Measurements from ENCODE around the gene VPS26B.
"Not testable (repeated sequence)": the region's sequence is repeated elsewhere in the genome, so short reads cannot be mapped to it uniquely, and the experiment has no call there.

Gene VPS26B

DNA sequence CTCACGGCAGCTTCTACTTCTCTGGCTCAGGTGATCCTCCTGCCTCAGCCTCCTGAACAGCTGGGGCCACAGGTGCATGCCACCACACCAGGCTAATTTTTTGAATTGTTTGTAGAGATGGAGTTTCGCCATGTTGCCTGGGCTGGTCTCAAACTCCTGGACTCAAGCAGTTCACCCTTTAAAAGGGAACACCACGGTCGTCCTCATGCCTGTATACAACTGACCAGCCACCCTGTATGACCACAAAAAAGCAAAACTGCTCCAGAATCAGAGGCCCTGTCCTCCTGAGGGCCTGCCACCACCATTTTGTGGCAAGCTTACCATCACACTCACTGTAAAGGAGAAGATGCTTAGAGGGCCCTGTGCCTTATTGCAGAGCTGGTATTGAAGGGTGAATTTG, 53.9 kb downstream of the VPS26B start:
- DNase-seq (ENCODE audit: extremely low read depth in 1 of 2, low read depth in 1 of 2) = no peak

DNA sequence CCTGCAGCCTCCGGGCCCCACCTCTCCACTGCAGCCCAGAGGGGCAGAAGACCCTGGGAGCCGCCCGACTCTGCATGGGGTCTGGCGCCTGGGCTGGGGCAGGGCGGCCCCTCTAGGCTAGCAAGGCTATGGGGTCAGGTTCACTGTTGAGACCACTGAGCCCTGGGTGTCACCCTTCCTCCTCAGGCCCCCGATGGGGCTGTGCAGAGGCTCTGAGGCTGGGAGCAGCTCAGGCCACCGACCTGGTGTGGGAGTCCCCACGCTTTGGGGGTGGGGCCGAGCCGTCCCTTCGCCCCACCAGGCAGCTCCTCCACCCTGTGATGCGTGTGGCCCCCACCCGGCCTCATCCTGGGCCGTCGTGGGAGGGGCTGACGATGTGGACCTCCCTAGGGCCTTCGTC, 57.2 kb downstream of the VPS26B start:
- not testable (repeated sequence) for DNase-seq (ENCODE audit: extremely low read depth in 1 of 2, low read depth in 1 of 2)

DNA sequence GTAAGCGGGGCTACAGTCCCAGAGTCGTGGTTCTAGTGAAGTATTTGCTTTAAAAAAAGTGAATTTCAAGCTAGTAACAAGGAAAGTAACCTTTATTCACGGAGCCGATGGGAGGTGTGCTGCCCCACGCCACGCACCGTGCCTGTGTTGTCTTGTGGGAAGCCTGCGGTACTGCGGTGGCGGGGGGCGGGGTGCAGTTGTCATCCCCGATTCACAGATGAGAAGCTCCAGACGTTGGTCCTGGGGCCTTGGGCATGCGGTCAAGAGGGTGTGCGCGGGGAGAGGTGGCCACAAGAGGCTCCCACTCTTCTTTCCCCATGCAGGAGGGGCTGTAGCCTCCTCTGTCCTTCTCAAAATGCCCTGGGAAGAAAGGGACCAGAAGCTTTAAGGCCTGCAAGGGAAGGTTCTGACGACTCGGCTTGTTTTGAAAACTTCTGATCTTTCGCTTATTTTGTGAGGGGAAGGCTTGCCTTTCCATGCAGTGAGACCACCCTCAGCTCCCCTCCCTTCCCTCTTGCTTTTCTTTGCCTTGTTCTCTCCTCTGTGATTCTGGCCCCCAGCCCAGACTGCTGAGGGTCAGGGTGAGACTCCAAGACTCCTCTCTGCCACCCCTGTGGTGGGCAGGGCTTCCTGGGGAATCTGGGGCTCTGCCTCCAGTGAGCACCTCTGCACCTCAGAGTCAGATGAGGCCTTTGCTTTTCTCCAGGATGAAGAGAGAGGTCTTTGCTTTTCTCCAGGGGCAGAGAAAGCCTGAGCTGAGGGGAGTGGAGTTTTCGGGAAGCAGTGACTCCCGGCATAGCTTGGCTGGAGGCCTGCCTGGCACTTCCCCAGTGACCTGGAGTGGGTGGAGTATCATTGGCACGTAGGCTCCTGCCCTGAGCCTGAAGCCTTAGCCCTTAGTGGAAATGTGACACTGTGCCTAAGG, 57.9 kb downstream of the VPS26B start:
- DNase-seq (ENCODE audit: extremely low read depth in 1 of 2, low read depth in 1 of 2) = no peak

DNA sequence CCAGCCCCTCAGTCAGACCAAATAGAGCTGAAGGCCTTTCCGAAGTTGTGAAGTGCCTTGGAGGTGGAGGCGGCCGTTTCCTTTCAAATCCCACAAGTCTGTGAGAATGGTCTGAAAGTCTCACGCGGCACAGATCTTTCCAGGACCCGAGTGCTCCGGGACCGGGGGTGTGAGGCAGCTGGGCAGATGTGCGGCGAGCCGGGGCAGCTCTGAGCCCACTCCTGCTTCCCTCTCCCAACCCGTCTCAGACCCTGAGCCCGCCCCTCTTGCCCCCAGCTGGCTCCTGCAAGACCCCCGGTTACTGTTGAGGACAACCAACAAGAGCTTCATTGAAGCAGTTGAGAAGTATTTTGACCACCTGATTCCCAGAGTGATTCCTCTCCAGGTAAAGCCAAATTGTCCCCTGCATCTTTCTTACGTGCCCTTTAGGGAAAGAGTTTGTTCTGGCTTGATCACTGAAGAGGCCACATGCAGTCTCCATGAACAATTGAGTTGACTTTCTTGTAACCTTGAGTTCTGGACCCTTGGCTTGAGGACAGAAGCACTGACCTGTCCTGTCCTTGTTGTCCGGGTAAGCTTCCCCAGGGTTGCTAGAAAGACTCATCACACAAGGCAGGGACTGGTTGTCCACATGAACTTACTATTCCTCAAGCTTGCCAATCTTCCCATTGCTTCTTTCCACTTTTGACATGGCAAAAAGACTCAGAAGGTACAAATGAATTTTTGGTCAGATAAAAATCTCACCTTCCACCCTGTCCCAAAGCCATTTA, 59.2 kb downstream of the VPS26B start:
- DNase-seq (ENCODE audit: extremely low read depth in 1 of 2, low read depth in 1 of 2) = no peak

DNA sequence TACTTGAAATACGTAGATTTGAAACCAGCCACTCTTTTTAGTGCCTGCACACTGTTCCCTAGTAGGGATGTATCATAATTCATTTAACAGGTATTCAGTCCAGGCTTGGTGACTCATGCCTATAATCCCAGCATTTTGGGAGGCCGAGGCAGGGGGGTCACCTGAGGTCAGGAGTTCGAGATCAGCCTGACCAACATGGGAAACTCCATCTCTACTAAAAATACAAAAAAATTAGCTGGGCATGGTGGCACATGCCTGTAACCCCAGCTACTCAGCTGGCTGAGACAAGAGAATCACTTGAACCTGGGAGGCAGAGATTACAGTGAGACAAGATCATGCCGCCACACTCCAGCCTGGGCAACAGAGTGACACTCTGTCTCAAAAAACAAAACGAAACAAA, 59.9 kb downstream of the VPS26B start:
- not testable (repeated sequence) for DNase-seq (ENCODE audit: extremely low read depth in 1 of 2, low read depth in 1 of 2)

DNA sequence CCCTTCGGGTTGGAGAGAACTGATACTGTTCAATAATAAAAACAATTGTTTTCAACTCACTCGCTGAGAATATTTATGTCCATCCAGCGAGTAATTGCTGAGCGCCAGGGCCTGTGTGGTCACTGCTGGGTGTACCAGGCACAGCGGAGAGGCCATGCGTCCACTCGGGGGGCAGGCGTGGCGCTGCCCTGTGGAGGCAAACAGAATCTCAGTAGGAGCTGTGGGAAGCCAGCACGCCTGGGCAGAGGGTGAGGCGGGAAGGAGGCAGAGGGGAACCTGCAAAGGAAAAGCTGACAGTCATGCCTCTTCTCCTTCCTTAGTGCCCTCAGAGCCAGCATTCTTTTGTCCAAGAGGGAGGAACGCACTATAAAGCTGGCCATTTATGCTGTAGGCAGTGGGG, 63.1 kb downstream of the VPS26B start:
- DNase-seq (ENCODE audit: extremely low read depth in 1 of 2, low read depth in 1 of 2) = no peak

DNA sequence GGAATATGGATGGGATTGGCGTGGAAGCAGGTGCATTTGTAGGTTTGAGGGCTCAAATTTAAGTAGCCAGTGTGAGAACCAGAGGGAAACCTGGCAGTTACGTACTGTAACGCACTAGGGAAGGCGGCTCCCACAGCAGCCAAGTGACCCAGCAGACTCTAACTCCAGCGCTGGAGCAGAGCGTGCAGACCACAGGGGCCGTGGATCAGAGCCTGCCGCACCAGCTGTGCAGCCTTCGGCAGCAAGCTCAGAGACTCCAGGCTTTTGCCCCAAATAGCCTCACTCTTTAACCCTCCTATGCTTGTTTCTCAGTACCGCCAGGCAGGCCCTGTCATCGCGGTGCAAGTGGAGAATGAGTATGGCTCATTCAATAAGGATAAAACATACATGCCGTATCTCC, 64.0 kb downstream of the VPS26B start:
- no peak for DNase-seq (ENCODE audit: extremely low read depth in 1 of 2, low read depth in 1 of 2)

DNA sequence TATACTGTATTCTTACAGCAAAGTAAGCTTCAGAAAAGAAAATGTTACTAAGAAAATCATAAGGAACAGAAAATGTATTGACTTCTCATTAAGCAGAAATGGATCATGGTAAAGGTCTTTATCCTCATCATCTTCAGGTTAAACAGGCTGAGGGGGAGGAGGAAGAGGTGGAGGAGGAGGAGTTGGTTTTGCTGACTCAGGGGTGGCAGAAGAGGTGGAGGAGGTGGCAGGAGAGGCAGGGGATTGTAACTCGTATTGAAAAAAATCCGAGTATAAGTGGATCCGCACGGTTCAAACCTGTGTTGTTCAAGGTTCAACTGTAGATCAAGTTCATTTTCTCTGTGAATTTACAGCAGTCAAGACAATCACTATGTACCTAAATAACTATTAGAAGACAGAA, 64.7 kb downstream of the VPS26B start:
- no peak for DNase-seq (ENCODE audit: extremely low read depth in 1 of 2, low read depth in 1 of 2)

DNA sequence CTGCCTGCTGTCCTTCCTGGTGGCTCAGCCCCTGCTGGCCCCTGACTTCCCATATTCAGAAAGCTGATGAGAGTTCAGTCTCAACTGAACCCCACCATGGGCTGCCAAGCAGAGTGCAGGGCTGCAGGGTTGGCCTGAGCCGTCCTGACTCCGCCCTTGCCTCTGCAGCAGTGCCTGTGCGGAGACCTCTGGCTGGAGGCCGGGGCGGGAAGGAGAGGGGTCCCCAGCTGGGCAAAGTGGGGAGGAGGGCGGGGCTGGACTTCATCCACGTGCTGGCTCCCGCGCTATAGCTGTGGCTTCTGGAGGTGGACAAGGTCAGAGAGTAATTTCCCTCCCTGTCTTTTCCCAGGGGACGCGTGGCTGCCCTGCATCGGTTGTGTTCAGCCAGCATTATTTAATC, 65.3 kb downstream of the VPS26B start:
- DNase-seq (ENCODE audit: extremely low read depth in 1 of 2, low read depth in 1 of 2) = no peak

DNA sequence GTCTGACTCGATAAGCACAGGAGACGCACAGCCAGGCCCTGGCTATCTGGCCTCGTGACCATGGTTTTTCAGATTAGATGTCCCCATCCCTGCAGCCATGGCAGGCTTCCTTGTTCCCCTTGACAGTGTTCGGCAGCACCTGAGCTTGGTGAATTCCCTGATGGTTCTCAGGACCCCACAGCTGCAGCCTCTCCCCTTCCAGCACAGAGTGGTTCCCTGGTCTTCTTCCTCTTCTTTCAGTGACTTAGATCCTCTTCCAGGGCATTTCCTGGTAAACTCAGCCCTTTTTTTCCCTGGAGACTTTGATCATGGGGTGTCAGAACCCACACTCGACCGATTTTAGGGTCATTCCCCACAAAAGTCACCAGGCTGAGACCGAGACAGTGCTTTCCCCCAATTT, 66.2 kb downstream of the VPS26B start:
- no peak for DNase-seq (ENCODE audit: extremely low read depth in 1 of 2, low read depth in 1 of 2)

DNA sequence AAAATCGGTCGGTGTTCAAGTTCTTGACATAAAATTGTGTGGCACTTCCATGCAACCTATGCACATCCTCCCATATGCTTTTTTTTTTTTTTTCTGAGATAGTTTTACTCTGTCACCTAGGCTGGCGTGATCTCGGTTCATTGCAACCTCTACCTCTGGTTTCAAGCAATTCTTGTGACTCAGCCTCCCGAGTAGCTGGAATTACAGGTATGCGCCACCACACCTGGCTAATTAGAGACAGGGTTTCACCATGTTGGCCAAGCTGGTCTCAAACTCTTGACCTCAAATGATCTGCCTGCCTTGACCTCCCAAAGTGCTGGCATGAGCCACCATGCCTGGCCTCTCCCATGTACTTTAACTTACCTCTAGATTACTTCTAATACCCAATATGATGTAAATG, 66.7 kb downstream of the VPS26B start:
- DNase-seq (ENCODE audit: extremely low read depth in 1 of 2, low read depth in 1 of 2) = no peak

DNA sequence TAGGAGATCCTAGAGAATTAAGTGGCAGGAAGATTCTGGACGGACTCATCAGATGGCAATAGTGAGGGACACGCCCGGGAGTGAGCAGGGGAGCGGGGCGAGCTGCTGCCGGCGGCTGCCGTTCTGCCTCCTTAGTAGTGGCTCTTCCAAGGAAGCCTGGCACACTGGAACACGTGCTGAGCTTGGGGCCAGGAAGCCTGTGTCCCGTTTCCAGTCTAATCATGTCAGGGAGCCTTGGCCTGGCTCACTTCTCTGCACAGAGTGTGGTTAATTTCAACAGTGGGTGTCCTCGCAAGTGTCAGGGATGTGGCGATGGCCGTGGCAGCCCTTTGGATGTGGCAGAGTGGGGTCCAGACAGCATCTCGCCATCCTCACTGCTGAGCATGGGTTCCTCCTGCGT, 68.2 kb downstream of the VPS26B start:
- DNase-seq (ENCODE audit: extremely low read depth in 1 of 2, low read depth in 1 of 2) = no peak

DNA sequence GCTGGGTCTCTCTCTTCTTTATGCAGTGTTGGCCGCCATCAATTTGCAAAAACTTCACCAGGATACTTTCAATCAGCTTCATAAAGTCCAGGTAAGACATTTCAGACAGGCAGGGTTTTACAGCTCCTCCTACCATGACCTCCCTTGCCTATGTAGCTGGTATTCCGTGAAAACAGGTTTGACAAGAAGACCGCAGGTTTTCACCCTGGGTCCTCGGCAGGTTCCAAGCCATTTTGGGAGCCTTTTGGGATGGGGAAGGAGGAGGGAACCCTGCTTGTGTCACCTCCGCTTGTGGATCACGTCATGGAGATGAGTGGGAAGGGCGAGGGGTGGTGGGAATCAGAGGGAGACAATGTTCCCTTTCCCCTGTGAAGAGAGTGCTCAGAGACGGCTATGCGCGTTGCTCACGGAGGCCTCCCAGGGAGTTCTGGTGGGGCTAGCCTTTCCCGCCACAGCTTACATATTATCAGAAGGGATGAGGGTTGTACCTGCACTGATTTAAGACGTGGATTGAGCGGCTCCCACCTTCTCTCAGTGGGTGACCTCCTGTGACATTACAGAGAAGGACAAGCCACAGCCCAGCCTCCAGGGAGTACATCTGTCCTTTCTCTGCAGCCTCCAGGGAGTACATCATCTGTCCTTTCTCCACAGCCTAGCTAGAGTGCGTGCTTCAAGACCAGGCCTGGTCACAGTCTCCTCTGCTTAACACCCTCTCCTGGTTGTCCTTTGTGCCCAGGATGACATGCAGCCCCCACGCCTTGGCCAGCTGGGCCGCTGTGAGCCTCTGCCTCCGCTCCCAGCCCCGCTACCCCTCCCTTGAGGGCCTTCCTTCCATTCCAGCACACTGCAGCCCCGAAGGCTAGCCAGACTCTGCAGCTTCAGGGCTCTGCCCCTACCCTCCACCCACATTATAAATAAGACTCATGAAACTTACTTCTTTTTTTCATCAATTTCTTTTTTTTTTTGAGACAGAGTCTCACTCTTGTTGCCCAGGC, 68.9 kb downstream of the VPS26B start:
- DNase-seq (ENCODE audit: extremely low read depth in 1 of 2, low read depth in 1 of 2) = no peak

DNA sequence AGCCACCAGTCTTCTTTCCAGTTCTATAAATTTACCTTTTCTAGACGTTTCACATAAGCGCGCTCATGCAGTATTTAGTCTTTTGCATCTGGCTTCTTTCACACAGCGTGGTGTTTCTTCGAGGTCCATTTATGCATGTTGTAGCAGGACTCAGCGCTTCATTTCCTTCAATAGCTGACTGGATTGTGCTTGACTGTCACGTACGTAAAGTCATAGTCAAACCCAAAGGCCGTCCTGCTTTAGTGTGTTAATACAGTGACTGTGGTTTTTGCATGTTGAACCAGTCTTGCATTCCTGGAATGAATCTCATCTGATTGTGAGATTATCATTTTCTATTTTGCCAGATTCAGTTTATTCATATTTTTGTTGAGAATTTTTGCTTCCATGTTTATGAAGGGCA, 70.2 kb downstream of the VPS26B start:
- DNase-seq (ENCODE audit: extremely low read depth in 1 of 2, low read depth in 1 of 2) = no peak
